Measurements from ENCODE around the gene GRHL1. TPM values are rescaled to one million over a fixed set of nuclear protein-coding genes. Genes with fewer than 3 reads are reported as not detected.
"Not testable (repeated sequence)": the region's sequence is repeated elsewhere in the genome, so short reads cannot be mapped to it uniquely, and the experiment has no call there.

Gene GRHL1
- total RNA-seq, 1 donor = 0.36 TPM

GRCh38 chr2:10009811-10010781, 58.6 kb downstream of the GRHL1 start:
- Histone ChIP-seq H3K4me1 (ENCODE audit: insufficient read depth, low read length) (peaks cover 33% of the 10 kb centered on the region), H3K4me2 (ENCODE audit: insufficient read depth, low read length) (no peak overlapping the region), H4K20me1 (ENCODE audit: insufficient read depth, low read length) (no peaks in the 10 kb centered on the region), H3K9me3 (ENCODE audit: low read depth, low read length) (no peaks in the 10 kb centered on the region), H3K36me3 (ENCODE audit: insufficient read depth, low read length) (no peaks in the 10 kb centered on the region), H2AFZ (ENCODE audit: low read length) (peak overlapping the region; percentile 32), H3K27me3 (ENCODE audit: insufficient read depth, low read length) (no peaks in the 10 kb centered on the region), H3K27ac (ENCODE audit: low read depth, low read length) (no peak overlapping the region), H3K4me3 (ENCODE audit: insufficient read depth, low read length) (no peak overlapping the region), H3K79me2 (ENCODE audit: insufficient read depth, low read length) (no peaks in the 10 kb centered on the region)
- no peak for TF ChIP-seq CTCF (IDR thresholded peaks at IDR 0.05; ENCODE audit: extremely low read depth, low read depth, low read length)
- DNase-seq (ENCODE audit: insufficient read length, low spot score, missing footprints) = peak; percentile 96

- not testable (repeated sequence) for H2AFZ ChIP-seq (ENCODE audit: low read length); H3K9me3 ChIP-seq (ENCODE audit: low read depth, low read length); H3K79me2 ChIP-seq (ENCODE audit: insufficient read depth, low read length); H4K20me1 ChIP-seq (ENCODE audit: insufficient read depth, low read length); H3K27me3 ChIP-seq (ENCODE audit: insufficient read depth, low read length); H3K27ac ChIP-seq (ENCODE audit: low read depth, low read length); H3K36me3 ChIP-seq (ENCODE audit: insufficient read depth, low read length); H3K4me3 ChIP-seq (ENCODE audit: insufficient read depth, low read length); H3K4me2 ChIP-seq (ENCODE audit: insufficient read depth, low read length)
- peak; percentile 10 for DNase-seq (ENCODE audit: insufficient read length, low spot score, missing footprints)
- peaks cover 33% of the 10 kb centered on the region for H3K4me1 ChIP-seq (ENCODE audit: insufficient read depth, low read length)
Observed at GRCh38 chr2:10010861-10011605, 59.5 kb downstream of the GRHL1 start.

GRCh38 chr2:10011606-10012325, 60.3 kb downstream of the GRHL1 start:
- not testable (repeated sequence) for H4K20me1 ChIP-seq (ENCODE audit: insufficient read depth, low read length); H3K79me2 ChIP-seq (ENCODE audit: insufficient read depth, low read length); H3K4me3 ChIP-seq (ENCODE audit: insufficient read depth, low read length); H2AFZ ChIP-seq (ENCODE audit: low read length); H3K27me3 ChIP-seq (ENCODE audit: insufficient read depth, low read length); H3K36me3 ChIP-seq (ENCODE audit: insufficient read depth, low read length); DNase-seq (ENCODE audit: insufficient read length, low spot score, missing footprints); H3K27ac ChIP-seq (ENCODE audit: low read depth, low read length); H3K9me3 ChIP-seq (ENCODE audit: low read depth, low read length); H3K4me2 ChIP-seq (ENCODE audit: insufficient read depth, low read length)
- H3K4me1 ChIP-seq (ENCODE audit: insufficient read depth, low read length) = peaks cover 33% of the 10 kb centered on the region

- not testable (repeated sequence) for H3K9me3 ChIP-seq (ENCODE audit: low read depth, low read length); DNase-seq (ENCODE audit: insufficient read length, low spot score, missing footprints); H3K36me3 ChIP-seq (ENCODE audit: insufficient read depth, low read length); H4K20me1 ChIP-seq (ENCODE audit: insufficient read depth, low read length); H3K4me2 ChIP-seq (ENCODE audit: insufficient read depth, low read length); H3K27me3 ChIP-seq (ENCODE audit: insufficient read depth, low read length); H3K27ac ChIP-seq (ENCODE audit: low read depth, low read length); H2AFZ ChIP-seq (ENCODE audit: low read length); H3K4me3 ChIP-seq (ENCODE audit: insufficient read depth, low read length); H3K79me2 ChIP-seq (ENCODE audit: insufficient read depth, low read length)
- peaks cover 31% of the 10 kb centered on the region for H3K4me1 ChIP-seq (ENCODE audit: insufficient read depth, low read length)
Observed at GRCh38 chr2:10012366-10012962, 61.0 kb downstream of the GRHL1 start.

- no peaks in the 10 kb centered on the region for H3K9me3 ChIP-seq (ENCODE audit: low read depth, low read length)
- peak; percentile 43 for DNase-seq (ENCODE audit: insufficient read length, low spot score, missing footprints)
- no peaks in the 10 kb centered on the region for H3K27me3 ChIP-seq (ENCODE audit: insufficient read depth, low read length)
- H4K20me1 ChIP-seq (ENCODE audit: insufficient read depth, low read length) = no peaks in the 10 kb centered on the region
- H3K4me3 ChIP-seq (ENCODE audit: insufficient read depth, low read length) = no peak overlapping the region
- H2AFZ ChIP-seq (ENCODE audit: low read length) = no peak overlapping the region
- H3K4me2 ChIP-seq (ENCODE audit: insufficient read depth, low read length) = no peak overlapping the region
- peaks cover 26% of the 10 kb centered on the region for H3K4me1 ChIP-seq (ENCODE audit: insufficient read depth, low read length)
- no peaks in the 10 kb centered on the region for H3K36me3 ChIP-seq (ENCODE audit: insufficient read depth, low read length)
- H3K79me2 ChIP-seq (ENCODE audit: insufficient read depth, low read length) = no peaks in the 10 kb centered on the region
- no peak for TF ChIP-seq CTCF (IDR thresholded peaks at IDR 0.05; ENCODE audit: extremely low read depth, low read depth, low read length)
- no peak overlapping the region for H3K27ac ChIP-seq (ENCODE audit: low read depth, low read length)
Observed at GRCh38 chr2:10012963-10013461, 61.5 kb downstream of the GRHL1 start.

GRCh38 chr2:10013651-10014417, 62.3 kb downstream of the GRHL1 start:
- not testable (repeated sequence) for H3K79me2 ChIP-seq (ENCODE audit: insufficient read depth, low read length); H3K4me3 ChIP-seq (ENCODE audit: insufficient read depth, low read length); H3K9me3 ChIP-seq (ENCODE audit: low read depth, low read length); H3K4me2 ChIP-seq (ENCODE audit: insufficient read depth, low read length); H2AFZ ChIP-seq (ENCODE audit: low read length); H3K36me3 ChIP-seq (ENCODE audit: insufficient read depth, low read length); H4K20me1 ChIP-seq (ENCODE audit: insufficient read depth, low read length); H3K27ac ChIP-seq (ENCODE audit: low read depth, low read length); DNase-seq (ENCODE audit: insufficient read length, low spot score, missing footprints); H3K27me3 ChIP-seq (ENCODE audit: insufficient read depth, low read length)
- peaks cover 17% of the 10 kb centered on the region for H3K4me1 ChIP-seq (ENCODE audit: insufficient read depth, low read length)

Data from osteoblast (primary cell).